Thyroid gland (tissue), 4 donors: Measurements from ENCODE around the gene SERHL2. TPM values are rescaled to one million over a fixed set of nuclear protein-coding genes. Genes with fewer than 3 reads are reported as not detected.

Source experiments
- DNase-seq, 2 donors: peaks; one replicate each; pipeline ENCODE4 v3.0.0-alpha.2; 2019
- H3K27ac ChIP-seq, 3 donors: fragments of 200-600 bp; sonication (generic); 1 replicate in 2 of 3; 2 replicates in 1 of 3; pipeline ENCODE4 v1.5.1; 2016 to 2019; ENCODE audit warnings: mild to moderate bottlenecking in 1 of 3, moderate library complexity in 1 of 3
- H3K27me3 ChIP-seq: fragments of 200-600 bp; sonication (generic); one replicate; pipeline ENCODE4 v1.5.1; 2019
- H3K36me3 ChIP-seq, 2 donors: fragments of 200-600 bp; sonication (generic); one replicate each; pipeline ENCODE4 v1.5.1; 2016 to 2019
- H3K4me1 ChIP-seq, 2 donors: fragments of 200-600 bp; sonication (generic); one replicate each; pipeline ENCODE4 v1.5.1; 2017 to 2019
- H3K4me3 ChIP-seq, 3 donors: fragments of 200-600 bp; sonication (generic); replicated peaks in 1 of 3; 1 replicate in 2 of 3; 2 replicates in 1 of 3; pipeline ENCODE4 v1.5.1; 2016; ENCODE audit warnings: mild to moderate bottlenecking in 1 of 3
- H3K9me3 ChIP-seq: fragments of 200-600 bp; sonication (generic); one replicate; pipeline ENCODE4 v1.5.1; 2017
- CTCF ChIP-seq, 6 experiments: fragments of 200-600 bp in 3 of 6; fragments of 450-650 bp in 3 of 6; sonication (generic) in 3 of 6; IDR thresholded peaks; one replicate each; pipeline ENCODE4 v1.5.1; 2016 to 2019; ENCODE audit warnings: antibody characterized with exemption in 6 of 6, mild to moderate bottlenecking in 2 of 6, inconsistent platforms in 1 of 6, moderate library complexity in 1 of 6
- POLR2A ChIP-seq, 2 donors: fragments of 450-650 bp; IDR thresholded peaks; one replicate each; pipeline ENCODE4 v1.6.1; 2017; ENCODE audit warnings: antibody characterized with exemption in 2 of 2, mild to moderate bottlenecking in 2 of 2, moderate library complexity in 1 of 2
- WGBS, 2 donors: methylation state at CpG; one replicate each; pipeline ENCODE4 v1.1.5; 2017; 5-methylcytosine and 5-hydroxymethylcytosine counted together
- intact Hi-C: fragments of 100-400 bp; cut with DNase I; formaldehyde crosslinking; loops from one replicate; pipeline ENCODE4 v1.15.1; 2023
- small RNA-seq: library from RNA; depleted of rRNA; stranded (forward); fragments of <200 nt; gene quantifications from one replicate; pipeline ENCODE3, GENCODE V24; 2016
- total RNA-seq, 4 donors: library from RNA; depleted of rRNA; stranded (reverse); fragments of >200 nt; gene quantifications; one replicate each; pipeline ENCODE4 v1.2.3, GENCODE V29; 2016

The SERHL2 gene
- total RNA-seq, 4 donors from 2014 or later, result 0.83 to 5.1 (median 3.1) TPM; not detected in 1

- no peaks in the 10 kb centered on the region for H3K9me3 ChIP-seq
- TF ChIP-seq CTCF (IDR thresholded peaks at IDR 0.05), result peak; percentile 70 to 88 (median 82)
- TF ChIP-seq POLR2A (IDR thresholded peaks at IDR 0.05), result no peak
- peaks cover 23% of the 10 kb centered on the region in 2 donors for H3K36me3 ChIP-seq
- H3K27ac ChIP-seq, result peak overlapping the region in 2 of 3 donors; percentile 35 to 67
- intact Hi-C loops, result no loop called here
- no peaks in the 10 kb centered on the region for H3K27me3 ChIP-seq
- DNase-seq, result peak; percentile 77 to 84
- peaks cover 8 to 27% of the 10 kb centered on the region in 2 donors for H3K4me1 ChIP-seq
- WGBS, 2 donors, result 35 to 44% methylated on average over 7 to 11 of the region's 11 CpGs
- no peak overlapping the region for H3K4me3 ChIP-seq
Measured at GRCh38 chr22:42621505-42622002, 67.8 kb downstream of the SERHL2 start.

GRCh38 chr22:42622061-42622710, 68.4 kb downstream of the SERHL2 start:
- H3K27me3 ChIP-seq, result no peaks in the 10 kb centered on the region
- H3K27ac ChIP-seq, result peak overlapping the region in 2 of 3 donors; percentile 35 to 67
- intact Hi-C loops, result no loop called here
- peaks cover 8 to 27% of the 10 kb centered on the region in 2 donors for H3K4me1 ChIP-seq
- 89 to 95% methylated on average over 9 to 12 of the region's 20 CpGs for WGBS, 2 donors
- TF ChIP-seq POLR2A (IDR thresholded peaks at IDR 0.05) (no peak), CTCF (IDR thresholded peaks at IDR 0.05) (no peak)
- no peak overlapping the region for H3K4me3 ChIP-seq
- no peaks in the 10 kb centered on the region for H3K9me3 ChIP-seq
- peaks cover 24 to 28% of the 10 kb centered on the region in 2 donors for H3K36me3 ChIP-seq
- no peak for DNase-seq

GRCh38 chr22:42623301-42623751, 69.6 kb downstream of the SERHL2 start:
- Histone ChIP-seq H3K4me1 (peaks cover 8 to 27% of the 10 kb centered on the region in 2 donors), H3K4me3 (no peak overlapping the region), H3K27ac (peak overlapping the region in 1 of 3 donors; percentile 1), H3K27me3 (no peaks in the 10 kb centered on the region), H3K36me3 (peaks cover 32 to 40% of the 10 kb centered on the region in 2 donors), H3K9me3 (no peaks in the 10 kb centered on the region)
- intact Hi-C loops, result no loop called here
- TF ChIP-seq CTCF (IDR thresholded peaks at IDR 0.05) (no peak), POLR2A (IDR thresholded peaks at IDR 0.05) (no peak)
- no peak for DNase-seq
- 82 to 83% methylated on average over 3 to 5 of the region's 18 CpGs for WGBS, 2 donors

Small RNAs within 50 kb of the gene (small RNA-seq; reads per million reads assigned to genes)
- gene RN7SKP80 (0.38 reads per million), gene RNU6-513P (not detected)

Other genes with a start within 250 kb of the SERHL2 start
- gene NFAM1, start 121.6 kb upstream of the SERHL2 start, total RNA-seq, result 1 to 10 TPM in 3 of 4 donors, under 1 TPM in 1; 0.89 to 1.4 (median 1.2) TPM
- 10 to 100 TPM; 20.2 to 27.8 (median 26.8) TPM for gene RRP7A, start 34.2 kb upstream of the SERHL2 start, total RNA-seq
- gene POLDIP3, start 60.9 kb downstream of the SERHL2 start, total RNA-seq, result 10 to 100 TPM; 46.1 to 55.4 (median 49.8) TPM
- not detected for gene ATP5MGL, start 86.6 kb downstream of the SERHL2 start, total RNA-seq
- 100 to 1,000 TPM in 1 of 4 donors, 10 to 100 TPM in 3; 52.6 to 120 (median 75.5) TPM for gene CYB5R3, start 95.4 kb downstream of the SERHL2 start, total RNA-seq
- gene A4GALT, start 166.9 kb downstream of the SERHL2 start, total RNA-seq, result 10 to 100 TPM; 12.6 to 23.9 (median 18.0) TPM